Measurements from ENCODE around the gene SCD5.

DNA sequence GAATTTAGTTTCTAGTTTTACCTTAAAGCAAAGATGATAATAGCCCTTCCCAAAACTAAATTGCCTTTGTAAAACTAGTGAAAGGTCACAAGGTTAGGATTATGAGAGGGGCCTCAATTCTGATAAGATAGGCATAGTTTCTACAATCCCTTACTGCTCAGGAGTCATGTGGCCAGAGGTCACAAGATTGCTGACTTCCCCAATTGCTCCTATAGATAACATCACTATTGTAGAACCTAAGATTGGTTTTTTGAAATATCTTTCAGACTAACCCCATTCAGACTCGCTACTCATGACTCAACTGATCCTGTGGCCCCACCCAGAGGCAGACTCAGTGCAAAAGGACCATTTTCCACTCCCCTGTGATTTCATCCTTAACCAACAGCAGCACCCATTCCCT is 70.3 kb downstream of the SCD5 start:
- TF ChIP-seq POLR2A (IDR thresholded peaks at IDR 0.05) (no peak), CTCF (IDR thresholded peaks at IDR 0.05) (no peak)
